Epithelial cell of proximal tubule (primary cell): ENCODE measurements around the gene MYL1. TPM values are rescaled to one million over a fixed set of nuclear protein-coding genes. Genes with fewer than 3 reads are reported as not detected.

Source experiments
- DNase-seq: peaks from one replicate; pipeline ENCODE4 v3.0.0-alpha.2; 2011; ENCODE audit warnings: low read depth
- H3K4me3 ChIP-seq: 2 replicates; pipeline ENCODE4 v1.5.1; 2011; ENCODE audit warnings: low read depth, mild to moderate bottlenecking, low read length
- CTCF ChIP-seq: conservative IDR thresholded peaks from 2 replicates; pipeline ENCODE4 v1.5.1; 2012; ENCODE audit warnings: low read depth, mild to moderate bottlenecking, low read length
- total RNA-seq: library from RNA; depleted of rRNA; stranded (reverse); fragments of >200 nt; gene quantifications from 2 replicates; pipeline ENCODE4 v1.2.3, GENCODE V29; 2015

Gene MYL1
- total RNA-seq, 1 donor from 2014 or later, result not detected

- DNase-seq, result no peak
- TF ChIP-seq CTCF, result no peak
- no peak overlapping the region for H3K4me3 ChIP-seq
Observed at GRCh38 chr2:210324458-210324857, 9.5 kb upstream of the MYL1 start.

GRCh38 chr2:210323003-210323402 lies 8.0 kb upstream of the MYL1 start:
- no peak for DNase-seq
- no peak overlapping the region for H3K4me3 ChIP-seq
- TF ChIP-seq CTCF, result no peak

GRCh38 chr2:210318891-210319290 lies 3.9 kb upstream of the MYL1 start:
- DNase-seq, result no peak
- no peak overlapping the region for H3K4me3 ChIP-seq
- TF ChIP-seq CTCF, result no peak

GRCh38 chr2:210318486-210318885 lies 3.5 kb upstream of the MYL1 start:
- DNase-seq, result no peak
- TF ChIP-seq CTCF, result no peak
- no peak overlapping the region for H3K4me3 ChIP-seq

- no peak overlapping the region for H3K4me3 ChIP-seq
- TF ChIP-seq CTCF, result no peak
- DNase-seq, result no peak
Observed at GRCh38 chr2:210310550-210310949, 4.4 kb downstream of the MYL1 start.

GRCh38 chr2:210309548-210310233 lies 5.3 kb downstream of the MYL1 start:
- no peak for DNase-seq
- TF ChIP-seq CTCF, result no peak
- H3K4me3 ChIP-seq, result no peak overlapping the region

- no peak for TF ChIP-seq CTCF
- no peak overlapping the region for H3K4me3 ChIP-seq
- no peak for DNase-seq
Observed at GRCh38 chr2:210303498-210303897, 11.5 kb downstream of the MYL1 start.
